Lung (tissue), 12 donors: ENCODE results near the gene HDDC3. TPM values are rescaled to one million over a fixed set of nuclear protein-coding genes. Genes with fewer than 3 reads are reported as not detected.

Source experiments
- ATAC-seq: fragments of 200-7000 bp; cut with Tn5 transposase; one replicate; pipeline ENCODE4 v1.9.1; 2020; ENCODE audit warnings: moderate number of reproducible peaks; ENCODE audit not compliant: insufficient read depth, low FRiP score
- DNase-seq, 3 donors: peaks; one replicate each; pipeline ENCODE4 v3.0.0-alpha.2; 2013 to 2017
- H3K27ac ChIP-seq, 2 donors: one replicate each; pipeline ENCODE4 v1.5.1; 2013; ENCODE audit warnings: mild to moderate bottlenecking in 2 of 2, moderate library complexity in 2 of 2, control low read depth in 1 of 2, inconsistent platforms in 1 of 2, low read depth in 1 of 2, low read length in 1 of 2
- H3K27me3 ChIP-seq, 3 donors: one replicate each; pipeline ENCODE4 v1.5.1; 2013; ENCODE audit warnings: low read length in 2 of 3; ENCODE audit not compliant: control insufficient read depth in 3 of 3, insufficient read depth in 3 of 3
- H3K36me3 ChIP-seq, 4 donors: one replicate each; pipeline ENCODE4 v1.5.1; 2013; ENCODE audit warnings: low read length in 4 of 4, mild to moderate bottlenecking in 1 of 4, moderate library complexity in 1 of 4; ENCODE audit not compliant: control insufficient read depth in 4 of 4, insufficient read depth in 4 of 4
- H3K4me1 ChIP-seq, 5 donors: one replicate each; pipeline ENCODE4 v1.5.1; 2013; ENCODE audit warnings: low read length in 5 of 5, mild to moderate bottlenecking in 2 of 5, moderate library complexity in 1 of 5; ENCODE audit not compliant: control insufficient read depth in 5 of 5, insufficient read depth in 5 of 5
- H3K4me3 ChIP-seq: one replicate; pipeline ENCODE4 v1.5.1; 2013; ENCODE audit warnings: mild to moderate bottlenecking, control low read depth, moderate library complexity
- H3K9ac ChIP-seq, 2 donors: one replicate each; pipeline ENCODE4 v1.5.1; 2013; ENCODE audit warnings: low read length in 2 of 2, control low read depth in 1 of 2; ENCODE audit not compliant: insufficient read depth in 1 of 2
- H3K9me3 ChIP-seq, 4 donors: one replicate each; pipeline ENCODE4 v1.5.1; 2013; ENCODE audit warnings: low read length in 3 of 4, mild to moderate bottlenecking in 1 of 4, moderate library complexity in 1 of 4; ENCODE audit not compliant: control insufficient read depth in 4 of 4, insufficient read depth in 3 of 4
- WGBS, 2 donors: extraction: QIAGEN DNeasy Blood & Tissue Kit; methylation state at CpG; one replicate each; pipeline ENCODE4 v1.1.7; 2013; 5-methylcytosine and 5-hydroxymethylcytosine counted together
- polyA plus RNA-seq, 2 donors: library from polyadenylated mRNA; stranded (reverse); fragments of 200-250 nt; gene quantifications; one replicate each; pipeline ENCODE4 v1.2.1, GENCODE V29; 2013
- total RNA-seq, 2 donors: library from RNA; depleted of rRNA in 1 of 2; stranded (reverse); fragments of >200 nt in 1 of 2; gene quantifications; one replicate each; pipeline ENCODE4 v1.2.1, GENCODE V29; 2014 to 2021
- TF ChIP-seq, protein P1 (sequence below): IDR thresholded peaks from 2 replicates; pipeline ENCODE4 v1.5.1; 2012; ENCODE audit warnings: mild to moderate bottlenecking; ENCODE audit errors: control extremely low read depth, extremely low read depth
- donor health status: control.
- donor health status: control.
- donor health status: Bipolar disorder and iron deficiency.
- donor health status: healthy.
- donor health status: DM: yes; HTN: yes; CAD: no.

Gene HDDC3
- total and polyA plus RNA-seq, 4 donors, result 12.7 to 19.6 (median 16.5) TPM

DNA sequence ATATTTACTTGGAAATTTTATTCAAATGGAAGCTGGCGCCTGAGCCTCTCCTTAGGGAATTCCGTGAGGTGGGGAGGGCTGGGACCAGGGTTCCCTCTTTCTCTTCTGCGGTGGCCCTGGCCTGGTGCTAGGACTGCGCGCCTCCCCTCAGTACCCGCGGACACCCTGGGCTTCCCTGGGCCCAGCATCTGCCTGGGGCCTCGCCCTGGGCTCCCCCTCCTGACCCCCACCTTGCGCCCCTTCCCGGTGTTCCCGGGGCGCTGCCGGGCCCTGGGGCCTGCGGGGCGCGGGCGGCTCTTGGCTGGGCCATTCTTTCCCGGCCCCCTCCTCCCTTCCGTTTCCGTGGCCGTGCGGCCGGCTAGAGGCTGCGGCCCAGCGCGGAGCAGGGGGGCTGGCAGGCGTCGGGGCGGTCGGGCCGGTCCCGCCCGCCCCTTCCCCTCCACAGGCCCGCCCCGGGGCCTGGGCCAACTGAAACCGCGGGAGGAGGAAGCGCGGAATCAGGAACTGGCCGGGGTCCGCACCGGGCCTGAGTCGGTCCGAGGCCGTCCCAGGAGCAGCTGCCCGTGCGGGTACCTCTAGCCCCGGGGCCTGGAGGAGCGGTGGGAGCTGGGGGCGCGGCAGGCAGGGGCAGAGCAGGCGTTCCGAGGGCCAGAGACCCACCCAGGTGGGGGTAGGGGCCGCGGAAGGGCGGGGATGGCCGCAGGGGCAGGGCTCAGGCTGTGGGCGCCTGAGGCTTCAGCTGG is 48.2 kb downstream of the HDDC3 start, which contains the start of gene FES:
FES (plus strand) TSS at position 529 of the 743 bp plus-strand sequence. CDS start 542 bp downstream, outside the sequence.
- WGBS, 2 donors, result 3% methylated on average over 48 to 58 of the region's 58 CpGs
- ATAC-seq (peak; percentile 73), DNase-seq (peak; percentile 78 to 91 (median 81))
- peaks cover 9 to 44% (median 17%) of the 10 kb centered on the region in 4 donors for H3K36me3 ChIP-seq
- H3K27ac ChIP-seq, result peak within 1 kb of the TSS; percentile 89 to 90
- TF ChIP-seq, protein P1, sequence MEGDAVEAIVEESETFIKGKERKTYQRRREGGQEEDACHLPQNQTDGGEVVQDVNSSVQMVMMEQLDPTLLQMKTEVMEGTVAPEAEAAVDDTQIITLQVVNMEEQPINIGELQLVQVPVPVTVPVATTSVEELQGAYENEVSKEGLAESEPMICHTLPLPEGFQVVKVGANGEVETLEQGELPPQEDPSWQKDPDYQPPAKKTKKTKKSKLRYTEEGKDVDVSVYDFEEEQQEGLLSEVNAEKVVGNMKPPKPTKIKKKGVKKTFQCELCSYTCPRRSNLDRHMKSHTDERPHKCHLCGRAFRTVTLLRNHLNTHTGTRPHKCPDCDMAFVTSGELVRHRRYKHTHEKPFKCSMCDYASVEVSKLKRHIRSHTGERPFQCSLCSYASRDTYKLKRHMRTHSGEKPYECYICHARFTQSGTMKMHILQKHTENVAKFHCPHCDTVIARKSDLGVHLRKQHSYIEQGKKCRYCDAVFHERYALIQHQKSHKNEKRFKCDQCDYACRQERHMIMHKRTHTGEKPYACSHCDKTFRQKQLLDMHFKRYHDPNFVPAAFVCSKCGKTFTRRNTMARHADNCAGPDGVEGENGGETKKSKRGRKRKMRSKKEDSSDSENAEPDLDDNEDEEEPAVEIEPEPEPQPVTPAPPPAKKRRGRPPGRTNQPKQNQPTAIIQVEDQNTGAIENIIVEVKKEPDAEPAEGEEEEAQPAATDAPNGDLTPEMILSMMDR, result no peak
- peak within 1 kb of the TSS; percentile 73 for H3K4me3 ChIP-seq
- peak within 1 kb of the TSS; percentile 81 to 82 for H3K9ac ChIP-seq
- H3K9me3 ChIP-seq, result no peaks in the 10 kb centered on the region
- H3K4me1 ChIP-seq, result peaks cover 0 to 34% (median 11%) of the 10 kb centered on the region in 5 donors
- H3K27me3 ChIP-seq, result no peaks in the 10 kb centered on the region

DNA sequence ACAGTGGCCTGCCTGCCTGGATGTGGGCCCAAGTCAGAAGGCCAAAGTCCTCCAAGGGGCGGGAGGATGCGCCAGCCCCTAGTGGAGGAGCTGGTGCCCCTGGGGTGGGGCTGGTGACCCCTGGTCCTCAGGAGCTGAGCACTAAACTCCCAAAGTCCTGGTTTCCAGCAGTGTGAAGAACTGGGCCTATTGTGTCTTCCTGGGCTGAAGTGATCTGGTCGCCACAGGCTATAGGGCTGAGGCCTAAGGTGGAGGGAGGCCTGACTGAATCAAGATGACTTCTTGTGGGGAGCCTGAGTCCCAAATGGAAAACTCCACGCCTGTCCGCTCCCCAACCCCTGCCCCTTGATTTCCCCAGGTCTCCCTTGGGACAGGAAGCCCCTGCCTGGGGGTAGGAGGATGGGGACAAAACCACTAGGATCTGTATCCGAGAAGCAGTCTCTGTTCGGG is 48.8 kb downstream of the HDDC3 start:
- H3K4me1 ChIP-seq, result peaks cover 0 to 34% (median 11%) of the 10 kb centered on the region in 5 donors
- ATAC-seq (no peak), DNase-seq (peak in 2 of 3 donors; percentile 28 to 32)
- H3K9me3 ChIP-seq, result no peaks in the 10 kb centered on the region
- TF ChIP-seq, protein P1, result no peak
- 45 to 49% methylated on average over 7 of the region's 7 CpGs for WGBS, 2 donors
- peak overlapping the region; percentile 89 to 90 for H3K27ac ChIP-seq
- peaks cover 9 to 47% (median 18%) of the 10 kb centered on the region in 4 donors for H3K36me3 ChIP-seq
- peak overlapping the region; percentile 81 to 82 for H3K9ac ChIP-seq
- H3K27me3 ChIP-seq, result no peaks in the 10 kb centered on the region
- no peak overlapping the region for H3K4me3 ChIP-seq

DNA sequence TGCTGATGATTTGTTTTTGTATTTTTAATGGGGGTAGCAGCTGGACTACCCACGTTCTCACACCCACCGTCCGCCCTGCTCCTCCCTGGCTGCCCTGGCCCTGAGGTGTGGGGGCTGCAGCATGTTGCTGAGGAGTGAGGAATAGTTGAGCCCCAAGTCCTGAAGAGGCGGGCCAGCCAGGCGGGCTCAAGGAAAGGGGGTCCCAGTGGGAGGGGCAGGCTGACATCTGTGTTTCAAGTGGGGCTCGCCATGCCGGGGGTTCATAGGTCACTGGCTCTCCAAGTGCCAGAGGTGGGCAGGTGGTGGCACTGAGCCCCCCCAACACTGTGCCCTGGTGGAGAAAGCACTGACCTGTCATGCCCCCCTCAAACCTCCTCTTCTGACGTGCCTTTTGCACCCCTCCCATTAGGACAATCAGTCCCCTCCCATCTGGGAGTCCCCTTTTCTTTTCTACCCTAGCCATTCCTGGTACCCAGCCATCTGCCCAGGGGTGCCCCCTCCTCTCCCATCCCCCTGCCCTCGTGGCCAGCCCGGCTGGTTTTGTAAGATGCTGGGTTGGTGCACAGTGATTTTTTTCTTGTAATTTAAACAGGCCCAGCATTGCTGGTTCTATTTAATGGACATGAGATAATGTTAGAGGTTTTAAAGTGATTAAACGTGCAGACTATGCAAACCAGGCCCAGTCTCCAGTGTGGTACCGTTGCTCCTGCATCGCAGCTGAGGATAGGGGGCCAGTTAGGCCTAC is 49.4 kb downstream of the HDDC3 start:
- 73 to 85% methylated on average over 13 of the region's 13 CpGs for WGBS, 2 donors
- Histone ChIP-seq H3K27ac (peak overlapping the region; percentile 89 to 90), H3K36me3 (peaks cover 9 to 49% (median 21%) of the 10 kb centered on the region in 4 donors), H3K4me1 (peaks cover 0 to 34% (median 11%) of the 10 kb centered on the region in 5 donors), H3K9ac (no peak overlapping the region), H3K27me3 (no peaks in the 10 kb centered on the region), H3K4me3 (no peak overlapping the region), H3K9me3 (no peaks in the 10 kb centered on the region)
- no peak for ATAC-seq
- no peak for DNase-seq
- TF ChIP-seq, protein P1, result no peak
